ENCODE results near the gene DKK1.

Gene DKK1

GRCh38 chr10:52269233-52269632, 44.8 kb upstream of the DKK1 start:
- Histone ChIP-seq H3K4me1 (no peaks in the 10 kb centered on the region), H3K9ac (no peak overlapping the region), H3K9me3 (ENCODE audit: control insufficient read depth, low read length) (no peaks in the 10 kb centered on the region), H3K79me2 (no peaks in the 10 kb centered on the region), H3K4me2 (ENCODE audit: low read length) (no peak overlapping the region), H3K27me3 (ENCODE audit: control insufficient read depth, insufficient read depth, low read length) (no peaks in the 10 kb centered on the region), H3K4me3 (ENCODE audit: low read depth, low read length) (no peak overlapping the region), H3K36me3 (ENCODE audit: control insufficient read depth, insufficient read depth, low read length) (no peaks in the 10 kb centered on the region), H3K27ac (no peak overlapping the region), H2AFZ (no peak overlapping the region)
- TF ChIP-seq CTCF (IDR thresholded peaks at IDR 0.05): no peak

GRCh38 chr10:52276163-52276562, 37.9 kb upstream of the DKK1 start:
- Histone ChIP-seq H3K79me2 (no peaks in the 10 kb centered on the region), H2AFZ (no peak overlapping the region), H3K9ac (no peak overlapping the region), H3K4me3 (ENCODE audit: low read depth, low read length) (no peak overlapping the region), H3K4me1 (no peaks in the 10 kb centered on the region), H3K9me3 (ENCODE audit: control insufficient read depth, low read length) (no peaks in the 10 kb centered on the region), H3K4me2 (ENCODE audit: low read length) (no peak overlapping the region), H3K27me3 (ENCODE audit: control insufficient read depth, insufficient read depth, low read length) (no peaks in the 10 kb centered on the region), H3K27ac (no peak overlapping the region), H3K36me3 (ENCODE audit: control insufficient read depth, insufficient read depth, low read length) (no peaks in the 10 kb centered on the region)
- TF ChIP-seq CTCF (IDR thresholded peaks at IDR 0.05): no peak

GRCh38 chr10:52276986-52277385, 37.1 kb upstream of the DKK1 start:
- Histone ChIP-seq H3K36me3 (ENCODE audit: control insufficient read depth, insufficient read depth, low read length) (no peaks in the 10 kb centered on the region), H3K4me3 (ENCODE audit: low read depth, low read length) (no peak overlapping the region), H3K9ac (no peak overlapping the region), H3K4me2 (ENCODE audit: low read length) (no peak overlapping the region), H3K27me3 (ENCODE audit: control insufficient read depth, insufficient read depth, low read length) (no peaks in the 10 kb centered on the region), H3K9me3 (ENCODE audit: control insufficient read depth, low read length) (no peaks in the 10 kb centered on the region), H3K27ac (no peak overlapping the region), H3K4me1 (no peaks in the 10 kb centered on the region), H3K79me2 (no peaks in the 10 kb centered on the region), H2AFZ (no peak overlapping the region)
- TF ChIP-seq CTCF (IDR thresholded peaks at IDR 0.05): no peak

GRCh38 chr10:52279546-52279945, 34.5 kb upstream of the DKK1 start:
- Histone ChIP-seq H3K4me1 (no peaks in the 10 kb centered on the region), H3K9me3 (ENCODE audit: control insufficient read depth, low read length) (no peaks in the 10 kb centered on the region), H3K27ac (no peak overlapping the region), H3K36me3 (ENCODE audit: control insufficient read depth, insufficient read depth, low read length) (no peaks in the 10 kb centered on the region), H2AFZ (no peak overlapping the region), H3K4me3 (ENCODE audit: low read depth, low read length) (no peak overlapping the region), H3K27me3 (ENCODE audit: control insufficient read depth, insufficient read depth, low read length) (no peaks in the 10 kb centered on the region), H3K4me2 (ENCODE audit: low read length) (no peak overlapping the region), H3K9ac (no peak overlapping the region), H3K79me2 (no peaks in the 10 kb centered on the region)
- no peak for TF ChIP-seq CTCF (IDR thresholded peaks at IDR 0.05)

- no peak overlapping the region for H3K9ac ChIP-seq
- H3K9me3 ChIP-seq (ENCODE audit: control insufficient read depth, low read length): no peaks in the 10 kb centered on the region
- no peak for TF ChIP-seq CTCF (IDR thresholded peaks at IDR 0.05)
- no peak overlapping the region for H2AFZ ChIP-seq
- H3K27me3 ChIP-seq (ENCODE audit: control insufficient read depth, insufficient read depth, low read length): no peaks in the 10 kb centered on the region
- H3K4me2 ChIP-seq (ENCODE audit: low read length): no peak overlapping the region
- no peaks in the 10 kb centered on the region for H3K79me2 ChIP-seq
- no peaks in the 10 kb centered on the region for H3K4me1 ChIP-seq
- no peak overlapping the region for H3K4me3 ChIP-seq (ENCODE audit: low read depth, low read length)
- H3K36me3 ChIP-seq (ENCODE audit: control insufficient read depth, insufficient read depth, low read length): no peaks in the 10 kb centered on the region
- no peak overlapping the region for H3K27ac ChIP-seq
Measured at GRCh38 chr10:52280051-52280450, 34.0 kb upstream of the DKK1 start.
